Parathyroid adenoma (tissue), 2 donors: ENCODE measurements around the gene AP1G1.

ENCODE experiments used
- H2AFZ ChIP-seq: fragments of 300-600 bp; sonication (generic); one replicate; pipeline ENCODE4 v1.7.0; 2017; ENCODE audit warnings: antibody characterized with exemption, mild to moderate bottlenecking
- H3K27ac ChIP-seq: fragments of 300-600 bp; sonication (generic); one replicate; pipeline ENCODE4 v1.7.0; 2017
- H3K27me3 ChIP-seq: fragments of 300-600 bp; sonication (generic); one replicate; pipeline ENCODE4 v1.7.0; 2017; ENCODE audit warnings: low read length; ENCODE audit not compliant: control insufficient read depth, insufficient read depth
- H3K36me3 ChIP-seq: fragments of 300-600 bp; sonication (generic); one replicate; pipeline ENCODE4 v1.7.0; 2017; ENCODE audit warnings: low read length; ENCODE audit not compliant: control insufficient read depth, insufficient read depth
- H3K4me1 ChIP-seq: fragments of 300-600 bp; sonication (generic); one replicate; pipeline ENCODE4 v1.7.0; 2017; ENCODE audit warnings: control low read depth
- H3K4me2 ChIP-seq: fragments of 300-600 bp; sonication (generic); one replicate; pipeline ENCODE4 v1.7.0; 2017; ENCODE audit warnings: low read length
- H3K4me3 ChIP-seq: fragments of 300-600 bp; sonication (generic); one replicate; pipeline ENCODE4 v1.7.0; 2017; ENCODE audit warnings: low read depth, low read length
- H3K79me2 ChIP-seq: fragments of 300-600 bp; sonication (generic); one replicate; pipeline ENCODE4 v1.7.0; 2017; ENCODE audit warnings: control low read depth
- H3K9ac ChIP-seq: fragments of 300-600 bp; sonication (generic); one replicate; pipeline ENCODE4 v1.7.0; 2017; ENCODE audit warnings: mild to moderate bottlenecking
- H3K9me3 ChIP-seq: fragments of 300-600 bp; sonication (generic); one replicate; pipeline ENCODE4 v1.7.0; 2017; ENCODE audit warnings: low read length; ENCODE audit not compliant: control insufficient read depth
- CTCF ChIP-seq: fragments of 300-600 bp; sonication (generic); IDR thresholded peaks from one replicate; pipeline ENCODE4 v1.7.0; 2017; ENCODE audit warnings: antibody characterized with exemption, mild to moderate bottlenecking
- donor health status: primary hyperparathyroidism.

AP1G1 gene

GRCh38 chr16:71767060-71767900, 41.4 kb downstream of the AP1G1 start:
- Histone ChIP-seq H3K9me3 (no peaks in the 10 kb centered on the region), H3K4me1 (peaks cover 7% of the 10 kb centered on the region), H3K36me3 (no peaks in the 10 kb centered on the region), H3K27ac (peak overlapping the region; percentile 6), H3K79me2 (no peaks in the 10 kb centered on the region), H3K4me3 (no peak overlapping the region), H2AFZ (no peak overlapping the region), H3K4me2 (peak overlapping the region; percentile 37), H3K9ac (no peak overlapping the region), H3K27me3 (no peaks in the 10 kb centered on the region)
- TF ChIP-seq CTCF, result no peak

GRCh38 chr16:71762186-71762585, 46.4 kb downstream of the AP1G1 start:
- no peak for TF ChIP-seq CTCF
- no peaks in the 10 kb centered on the region for H3K27me3 ChIP-seq
- peaks cover 1% of the 10 kb centered on the region for H3K4me1 ChIP-seq
- no peak overlapping the region for H3K4me3 ChIP-seq
- peaks cover 2% of the 10 kb centered on the region for H3K79me2 ChIP-seq
- H3K4me2 ChIP-seq, result no peak overlapping the region
- no peak overlapping the region for H3K9ac ChIP-seq
- H2AFZ ChIP-seq, result no peak overlapping the region
- no peaks in the 10 kb centered on the region for H3K36me3 ChIP-seq
- no peak overlapping the region for H3K27ac ChIP-seq
- no peaks in the 10 kb centered on the region for H3K9me3 ChIP-seq

- Histone ChIP-seq H3K4me3 (no peak overlapping the region), H3K27me3 (no peaks in the 10 kb centered on the region), H3K9ac (no peak overlapping the region), H3K79me2 (peaks cover 2% of the 10 kb centered on the region), H2AFZ (no peak overlapping the region), H3K4me1 (no peaks in the 10 kb centered on the region), H3K4me2 (no peak overlapping the region), H3K36me3 (no peaks in the 10 kb centered on the region), H3K27ac (no peak overlapping the region), H3K9me3 (no peaks in the 10 kb centered on the region)
- TF ChIP-seq CTCF, result no peak
Observed at GRCh38 chr16:71761097-71761496, 47.5 kb downstream of the AP1G1 start.

- Histone ChIP-seq H3K9me3 (no peaks in the 10 kb centered on the region), H3K9ac (no peak overlapping the region), H2AFZ (no peak overlapping the region), H3K4me2 (no peak overlapping the region), H3K4me3 (no peak overlapping the region), H3K27ac (no peak overlapping the region), H3K36me3 (no peaks in the 10 kb centered on the region), H3K27me3 (no peaks in the 10 kb centered on the region), H3K79me2 (peaks cover 8% of the 10 kb centered on the region), H3K4me1 (no peaks in the 10 kb centered on the region)
- TF ChIP-seq CTCF, result no peak
Observed at GRCh38 chr16:71758293-71758760, 50.3 kb downstream of the AP1G1 start.

- Histone ChIP-seq H3K27me3 (no peaks in the 10 kb centered on the region), H3K4me1 (no peaks in the 10 kb centered on the region), H3K36me3 (no peaks in the 10 kb centered on the region), H3K9me3 (no peaks in the 10 kb centered on the region), H3K27ac (no peak overlapping the region), H3K9ac (no peak overlapping the region), H3K4me2 (no peak overlapping the region), H3K4me3 (no peak overlapping the region), H2AFZ (no peak overlapping the region), H3K79me2 (peaks cover 10% of the 10 kb centered on the region)
- no peak for TF ChIP-seq CTCF
Observed at GRCh38 chr16:71754652-71755051, 54.0 kb downstream of the AP1G1 start.
